NCI-H2196 (cell line): ENCODE data around the gene MYLK4.
A peak's percentile ranks its signal among the peaks of the same experiment; 100 is the strongest.

Experiments
- DNase-seq: peaks from one replicate; lab custom pipeline; 2025; ENCODE audit not compliant: unreplicated experiment; lab: John Stamatoyannopoulos, UW

Gene MYLK4

GRCh38 chr6:2663123-2663522, 87.6 kb downstream of the MYLK4 start:
- DNase-seq: no peak

GRCh38 chr6:2661651-2662050, 89.1 kb downstream of the MYLK4 start:
- DNase-seq: no peak

- DNase-seq: no peak
Measured at GRCh38 chr6:2659882-2660281, 90.8 kb downstream of the MYLK4 start.

GRCh38 chr6:2659381-2659780, 91.3 kb downstream of the MYLK4 start:
- DNase-seq: no peak

GRCh38 chr6:2658788-2659187, 91.9 kb downstream of the MYLK4 start:
- no peak for DNase-seq

GRCh38 chr6:2656460-2657079, 94.2 kb downstream of the MYLK4 start:
- DNase-seq: no peak

- DNase-seq: no peak
Measured at GRCh38 chr6:2655844-2656433, 94.8 kb downstream of the MYLK4 start.

GRCh38 chr6:2653369-2654032, 97.2 kb downstream of the MYLK4 start:
- DNase-seq: no peak

GRCh38 chr6:2652611-2653010, 98.1 kb downstream of the MYLK4 start:
- no peak for DNase-seq

- no peak for DNase-seq
Measured at GRCh38 chr6:2651961-2652360, 98.8 kb downstream of the MYLK4 start.

GRCh38 chr6:2651536-2651935, 99.2 kb downstream of the MYLK4 start:
- DNase-seq: no peak

- DNase-seq: no peak
Measured at GRCh38 chr6:2646346-2646745, 104.4 kb downstream of the MYLK4 start.

GRCh38 chr6:2643935-2644539, 106.7 kb downstream of the MYLK4 start:
- DNase-seq: no peak

GRCh38 chr6:2643130-2643529, 107.6 kb downstream of the MYLK4 start:
- DNase-seq: no peak

- DNase-seq: no peak
Measured at GRCh38 chr6:2641044-2641725, 109.5 kb downstream of the MYLK4 start.

GRCh38 chr6:2640551-2640950, 110.2 kb downstream of the MYLK4 start:
- no peak for DNase-seq

GRCh38 chr6:2639896-2640295, 110.8 kb downstream of the MYLK4 start:
- DNase-seq: no peak

- DNase-seq: no peak
Measured at GRCh38 chr6:2639167-2639566, 111.6 kb downstream of the MYLK4 start.

GRCh38 chr6:2636672-2637071, 114.0 kb downstream of the MYLK4 start:
- no peak for DNase-seq

GRCh38 chr6:2635911-2636310, 114.8 kb downstream of the MYLK4 start:
- no peak for DNase-seq

- DNase-seq: peak; percentile 87
Measured at GRCh38 chr6:2634139-2634964, 116.4 kb downstream of the MYLK4 start.
